Measurements from ENCODE around the gene COTL1. TPM values are rescaled to one million over a fixed set of nuclear protein-coding genes. Genes with fewer than 3 reads are reported as not detected.

COTL1 gene
- total and polyA plus RNA-seq, 9 of the 15 experiments (the other 6 are each of a cell fraction or from before 2014, with no cell fraction given) = 27.7 to 185 (median 72.5) TPM

DNA sequence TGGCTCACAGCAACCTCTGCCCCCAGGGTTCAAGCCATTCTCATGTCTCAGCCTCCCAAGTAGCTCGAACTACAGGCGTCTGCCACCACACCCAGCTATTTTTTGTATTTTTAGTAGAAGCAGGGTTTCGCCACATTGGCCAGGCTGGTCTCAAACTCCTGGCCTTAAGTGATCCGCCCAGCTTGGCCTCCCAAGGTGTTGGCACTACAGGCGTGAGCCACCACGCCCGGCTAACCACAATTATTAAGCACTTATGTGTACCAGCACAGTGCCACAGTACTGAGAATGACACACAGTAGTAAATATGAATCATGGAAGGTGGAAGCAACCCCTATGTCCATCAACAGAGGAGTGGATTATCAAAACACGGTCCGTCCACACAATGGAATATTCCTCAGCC is 49.8 kb downstream of the COTL1 start (continued):
- TF ChIP-seq ZNF318 (IDR thresholded peaks at IDR 0.05; ENCODE audit: borderline replicate concordance in 1 of 2, low read depth in 1 of 2) = no peak
- TF ChIP-seq CREB3 (tag; conservative IDR thresholded peaks at IDR 0.05; ENCODE audit: low read depth) = no peak
- no peak for TF ChIP-seq ZNF436 (CRISPR knock-in tag; IDR thresholded peaks at IDR 0.05)
- TF ChIP-seq, protein P1, sequence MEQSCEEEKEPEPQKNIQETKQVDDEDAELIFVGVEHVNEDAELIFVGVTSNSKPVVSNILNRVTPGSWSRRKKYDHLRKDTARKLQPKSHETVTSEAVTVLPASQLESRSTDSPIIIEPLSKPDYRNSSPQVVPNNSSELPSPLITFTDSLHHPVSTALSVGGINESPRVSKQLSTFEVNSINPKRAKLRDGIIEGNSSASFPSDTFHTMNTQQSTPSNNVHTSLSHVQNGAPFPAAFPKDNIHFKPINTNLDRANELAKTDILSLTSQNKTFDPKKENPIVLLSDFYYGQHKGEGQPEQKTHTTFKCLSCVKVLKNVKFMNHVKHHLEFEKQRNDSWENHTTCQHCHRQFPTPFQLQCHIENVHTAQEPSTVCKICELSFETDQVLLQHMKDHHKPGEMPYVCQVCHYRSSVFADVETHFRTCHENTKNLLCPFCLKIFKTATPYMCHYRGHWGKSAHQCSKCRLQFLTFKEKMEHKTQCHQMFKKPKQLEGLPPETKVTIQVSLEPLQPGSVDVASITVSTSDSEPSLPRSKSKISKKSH (CRISPR knock-in tag; IDR thresholded peaks at IDR 0.05) = no peak
- TF ChIP-seq, protein P2, sequence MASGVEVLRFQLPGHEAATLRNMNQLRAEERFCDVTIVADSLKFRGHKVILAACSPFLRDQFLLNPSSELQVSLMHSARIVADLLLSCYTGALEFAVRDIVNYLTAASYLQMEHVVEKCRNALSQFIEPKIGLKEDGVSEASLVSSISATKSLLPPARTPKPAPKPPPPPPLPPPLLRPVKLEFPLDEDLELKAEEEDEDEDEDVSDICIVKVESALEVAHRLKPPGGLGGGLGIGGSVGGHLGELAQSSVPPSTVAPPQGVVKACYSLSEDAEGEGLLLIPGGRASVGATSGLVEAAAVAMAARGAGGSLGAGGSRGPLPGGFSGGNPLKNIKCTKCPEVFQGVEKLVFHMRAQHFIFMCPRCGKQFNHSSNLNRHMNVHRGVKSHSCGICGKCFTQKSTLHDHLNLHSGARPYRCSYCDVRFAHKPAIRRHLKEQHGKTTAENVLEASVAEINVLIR (CRISPR knock-in tag; IDR thresholded peaks at IDR 0.05) = no peak

Data from K562 (cell line).